ENCODE data around the gene TMEM131L. TPM values are rescaled to one million over a fixed set of nuclear protein-coding genes. Genes with fewer than 3 reads are reported as not detected.

Gene TMEM131L
- total RNA-seq, 3 donors from 2014 or later (not counting 1 experiment from before 2014, with no cell fraction given), result 67.8 to 105 (median 71.1) TPM

DNA sequence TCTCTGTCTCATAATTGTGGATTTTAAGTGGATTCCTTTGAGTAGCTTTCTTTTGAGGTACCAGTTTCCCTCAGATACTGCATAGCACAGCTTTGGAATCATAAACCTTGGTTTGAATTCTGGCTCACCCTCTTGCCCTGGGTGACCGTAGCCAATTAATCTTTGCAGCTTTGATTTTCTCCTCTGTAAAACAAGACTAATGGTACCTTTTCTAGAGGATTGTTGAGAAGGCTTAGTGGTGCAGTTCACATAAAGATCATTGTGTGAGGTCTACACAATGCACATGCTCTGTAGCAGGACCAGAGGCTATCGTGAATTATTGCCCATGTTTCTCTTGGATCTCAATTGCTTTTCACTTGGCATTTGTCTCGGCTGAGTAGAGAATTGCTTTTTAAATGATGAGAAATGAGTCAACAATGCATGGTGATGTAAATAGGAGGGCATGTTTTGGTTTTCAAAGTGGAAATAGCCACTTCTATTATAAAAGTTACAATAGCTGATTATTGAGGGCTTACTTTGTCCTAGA, 47.9 kb downstream of the TMEM131L start:
- Mint-ChIP-seq H3K9me3 (no peaks in the 10 kb centered on the region), H3K27ac (peak overlapping the region; percentile 42 to 63), H3K27me3 (ENCODE audit: low read depth in 2 of 2) (no peaks in the 10 kb centered on the region), H3K4me1 (peaks cover 73 to 80% of the 10 kb centered on the region in 2 donors), H3K36me3 (no peaks in the 10 kb centered on the region), H3K4me3 (no peak overlapping the region)
- intact Hi-C loops (cut with micrococcal nuclease), result no loop called here
- Histone ChIP-seq H3K4me1 (ENCODE audit: control insufficient read depth, insufficient read depth, low read length) (peaks cover 9% of the 10 kb centered on the region), H3K36me3 (ENCODE audit: control insufficient read depth, insufficient read depth, low read length) (peaks cover 20% of the 10 kb centered on the region), H3K27ac (ENCODE audit: low read length) (no peak overlapping the region), H3K27me3 (ENCODE audit: control insufficient read depth, insufficient read depth, low read length) (no peaks in the 10 kb centered on the region), H3K4me3 (ENCODE audit: low read length) (no peak overlapping the region), H3K9me3 (ENCODE audit: control insufficient read depth, insufficient read depth, low read length) (no peaks in the 10 kb centered on the region)
- ATAC-seq, result no peak
- DNase-seq, result no peak
- TF ChIP-seq, protein P1, sequence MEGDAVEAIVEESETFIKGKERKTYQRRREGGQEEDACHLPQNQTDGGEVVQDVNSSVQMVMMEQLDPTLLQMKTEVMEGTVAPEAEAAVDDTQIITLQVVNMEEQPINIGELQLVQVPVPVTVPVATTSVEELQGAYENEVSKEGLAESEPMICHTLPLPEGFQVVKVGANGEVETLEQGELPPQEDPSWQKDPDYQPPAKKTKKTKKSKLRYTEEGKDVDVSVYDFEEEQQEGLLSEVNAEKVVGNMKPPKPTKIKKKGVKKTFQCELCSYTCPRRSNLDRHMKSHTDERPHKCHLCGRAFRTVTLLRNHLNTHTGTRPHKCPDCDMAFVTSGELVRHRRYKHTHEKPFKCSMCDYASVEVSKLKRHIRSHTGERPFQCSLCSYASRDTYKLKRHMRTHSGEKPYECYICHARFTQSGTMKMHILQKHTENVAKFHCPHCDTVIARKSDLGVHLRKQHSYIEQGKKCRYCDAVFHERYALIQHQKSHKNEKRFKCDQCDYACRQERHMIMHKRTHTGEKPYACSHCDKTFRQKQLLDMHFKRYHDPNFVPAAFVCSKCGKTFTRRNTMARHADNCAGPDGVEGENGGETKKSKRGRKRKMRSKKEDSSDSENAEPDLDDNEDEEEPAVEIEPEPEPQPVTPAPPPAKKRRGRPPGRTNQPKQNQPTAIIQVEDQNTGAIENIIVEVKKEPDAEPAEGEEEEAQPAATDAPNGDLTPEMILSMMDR (IDR thresholded peaks at IDR 0.05), result no peak
- WGBS (ENCODE audit: insufficient coverage), result 91% methylated on average over 3 of the region's 3 CpGs

DNA sequence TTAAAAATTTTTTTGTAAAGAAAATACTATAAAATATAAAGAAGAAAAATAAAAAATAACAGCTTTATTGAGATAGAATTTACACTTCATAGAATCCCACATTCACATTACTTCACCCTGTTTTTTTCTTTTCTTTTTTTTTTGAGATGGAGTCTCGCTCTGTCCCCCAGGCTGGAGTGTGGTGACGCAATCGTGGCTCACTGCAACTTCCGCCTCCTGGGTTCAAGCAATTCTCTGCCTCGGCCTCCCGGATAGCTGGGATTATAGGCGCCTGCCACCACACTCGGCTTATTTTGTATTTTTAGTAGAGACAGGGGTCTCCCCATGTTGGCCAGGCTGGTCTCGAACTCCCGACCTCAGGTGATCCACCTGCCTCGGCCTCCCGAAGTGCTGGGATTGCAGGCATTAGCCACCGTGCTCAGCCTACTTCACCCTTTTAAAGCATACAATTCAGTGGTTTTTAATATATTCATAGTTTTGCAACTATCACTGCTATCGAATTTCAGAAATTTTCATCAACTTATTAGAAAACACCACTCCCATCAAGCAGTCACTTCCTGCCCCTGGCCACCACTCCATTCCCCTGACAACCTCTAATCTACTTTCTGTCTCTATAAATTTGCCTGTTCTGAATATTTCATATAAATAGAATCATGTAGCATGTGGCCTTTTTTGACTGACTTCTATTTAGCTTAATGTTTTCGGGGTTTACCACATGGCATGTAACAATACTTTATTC, 48.7 kb downstream of the TMEM131L start:
- WGBS (ENCODE audit: insufficient coverage), result 86% methylated on average over 14 of the region's 15 CpGs
- H3K27ac ChIP-seq (ENCODE audit: low read length), result no peak overlapping the region
- no peaks in the 10 kb centered on the region for H3K36me3 Mint-ChIP-seq

DNA sequence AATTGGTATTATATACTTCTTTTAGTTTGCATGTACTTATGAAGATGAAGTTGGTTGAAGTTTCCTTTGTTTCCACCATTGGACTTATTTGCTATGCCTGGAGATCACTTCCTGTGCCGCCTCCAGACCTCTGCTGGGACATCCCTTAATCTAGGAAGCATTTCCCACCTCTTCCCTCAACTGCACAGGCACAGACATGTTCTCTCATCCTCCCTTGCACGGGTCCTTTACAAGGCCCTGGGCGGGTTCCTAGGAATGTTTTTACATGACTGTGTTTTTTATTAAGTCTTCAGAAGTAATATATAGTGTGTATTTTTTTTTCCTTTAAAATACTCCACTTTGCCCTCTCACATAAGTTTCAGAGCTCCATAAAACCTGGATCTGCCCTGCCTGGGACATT, 51.0 kb downstream of the TMEM131L start:
- Histone ChIP-seq H3K36me3 (ENCODE audit: control insufficient read depth, insufficient read depth, low read length) (peaks cover 13% of the 10 kb centered on the region), H3K27me3 (ENCODE audit: control insufficient read depth, insufficient read depth, low read length) (no peaks in the 10 kb centered on the region), H3K9me3 (ENCODE audit: control insufficient read depth, insufficient read depth, low read length) (no peaks in the 10 kb centered on the region), H3K27ac (ENCODE audit: low read length) (no peak overlapping the region), H3K4me1 (ENCODE audit: control insufficient read depth, insufficient read depth, low read length) (peaks cover 36% of the 10 kb centered on the region), H3K4me3 (ENCODE audit: low read length) (no peak overlapping the region)
- no peaks in the 10 kb centered on the region for H3K27me3 Mint-ChIP-seq (ENCODE audit: low read depth in 2 of 2)
- peaks cover 82 to 86% of the 10 kb centered on the region in 2 donors for H3K4me1 Mint-ChIP-seq
- H3K27ac Mint-ChIP-seq, result peak overlapping the region; percentile 90 to 92
- DNase-seq (no peak), ATAC-seq (no peak)
- H3K4me3 Mint-ChIP-seq, result no peak overlapping the region
- TF ChIP-seq, protein P1 (IDR thresholded peaks at IDR 0.05), result no peak
- no peaks in the 10 kb centered on the region for H3K9me3 Mint-ChIP-seq
- H3K36me3 Mint-ChIP-seq, result no peaks in the 10 kb centered on the region
- WGBS (ENCODE audit: insufficient coverage), result 92% methylated on average over 1 of the region's 3 CpGs
- intact Hi-C loops (cut with micrococcal nuclease), result no loop called here

More for the DNA sequence above, 48.7 kb downstream of the TMEM131L start:
- H3K27me3 Mint-ChIP-seq (ENCODE audit: low read depth in 2 of 2), result no peaks in the 10 kb centered on the region
- DNase-seq (no peak), ATAC-seq (no peak)
- intact Hi-C loops (cut with micrococcal nuclease), result no loop called here
- Histone ChIP-seq H3K27me3 (ENCODE audit: control insufficient read depth, insufficient read depth, low read length) (no peaks in the 10 kb centered on the region), H3K9me3 (ENCODE audit: control insufficient read depth, insufficient read depth, low read length) (no peaks in the 10 kb centered on the region), H3K4me3 (ENCODE audit: low read length) (no peak overlapping the region), H3K4me1 (ENCODE audit: control insufficient read depth, insufficient read depth, low read length) (peaks cover 14% of the 10 kb centered on the region), H3K36me3 (ENCODE audit: control insufficient read depth, insufficient read depth, low read length) (peaks cover 16% of the 10 kb centered on the region)
- no peaks in the 10 kb centered on the region for H3K9me3 Mint-ChIP-seq
- H3K27ac Mint-ChIP-seq, result peak overlapping the region; percentile 57 to 81
- no peak overlapping the region for H3K4me3 Mint-ChIP-seq
- H3K4me1 Mint-ChIP-seq, result peaks cover 77 to 83% of the 10 kb centered on the region in 2 donors
- TF ChIP-seq, protein P1 (IDR thresholded peaks at IDR 0.05), result no peak
